K562 (cell line): ENCODE measurements around the gene FERMT3. TPM values are rescaled to one million over a fixed set of nuclear protein-coding genes. Genes with fewer than 3 reads are reported as not detected.

Experiments used
- BHLHE40 ChIP-seq: IDR thresholded peaks from 2 replicates; pipeline ENCODE4 v1.6.1; 2011; ENCODE audit warnings: low read length, improper control_type of control experiment
- C11orf30 ChIP-seq: fragments of 450-650 bp; IDR thresholded peaks from 2 replicates; pipeline ENCODE4 v1.6.1; 2016; ENCODE audit warnings: low read depth, mild to moderate bottlenecking
- CCNT2 ChIP-seq: IDR thresholded peaks from 2 replicates; pipeline ENCODE4 v1.6.1; 2011; ENCODE audit warnings: borderline replicate concordance, low read depth, mild to moderate bottlenecking, moderate library complexity, mixed read lengths, low read length; ENCODE audit not compliant: insufficient read length; ENCODE audit errors: extremely low read depth
- CXXC5 ChIP-seq: fragments of 250-450 bp; sonication (Bioruptor Pico); IDR thresholded peaks from 2 replicates; pipeline ENCODE4 v1.8.0; 2022; ENCODE audit warnings: inconsistent platforms, mild to moderate bottlenecking, moderate library complexity
- ELF4 ChIP-seq: fragments of 450-650 bp; formaldehyde crosslinking; IDR thresholded peaks from 2 replicates; pipeline ENCODE4 v1.4.0; 2022; ENCODE audit warnings: missing genetic modification characterization
- ETS1 ChIP-seq: conservative IDR thresholded peaks from 2 replicates; pipeline ENCODE4 v1.6.1; 2011; ENCODE audit warnings: low read depth, mild to moderate bottlenecking, low read length; ENCODE audit not compliant: control insufficient read depth
- JUND ChIP-seq, 2 experiments: IDR thresholded peaks; 2 replicates in 1 of 2; 3 replicates in 1 of 2; pipeline ENCODE4 v1.6.1; 2011; ENCODE audit warnings: borderline replicate concordance in 2 of 2, low read depth in 2 of 2, low read length in 2 of 2, improper control_type of control experiment in 1 of 2, missing biosample characterization in 1 of 2, missing genetic modification characterization in 1 of 2, missing genetic modification reagents in 1 of 2
- KLF16 ChIP-seq: IDR thresholded peaks from 2 replicates; pipeline ENCODE4 v1.6.1; 2016; ENCODE audit warnings: antibody characterized with exemption
- MYC ChIP-seq, 2 experiments: fragments of 250-450 bp in 1 of 2; sonication (Bioruptor Pico) in 1 of 2; IDR thresholded peaks; 2 replicates each; pipeline versions ENCODE4 v1.5.1 to v1.6.1; 2012 to 2021; ENCODE audit warnings: low read depth in 2 of 2, borderline replicate concordance in 1 of 2, improper control_type of control experiment in 1 of 2, low read length in 1 of 2, mild to moderate bottlenecking in 1 of 2, moderate library complexity in 1 of 2
- SREBF1 ChIP-seq: fragments of 150-350 bp; IDR thresholded peaks from 2 replicates; pipeline ENCODE4 v1.6.1; 2014; ENCODE audit warnings: antibody characterized with exemption, low read depth, low read length, borderline replicate concordance
- TAF1 ChIP-seq: IDR thresholded peaks from 2 replicates; pipeline ENCODE4 v1.6.1; 2011; ENCODE audit warnings: mild to moderate bottlenecking, low read length, moderate library complexity; ENCODE audit not compliant: insufficient read depth, control insufficient read depth, severe bottlenecking; ENCODE audit errors: extremely low read depth
- YY1 ChIP-seq, 3 experiments: IDR thresholded peaks; 2 replicates each; pipeline ENCODE4 v1.6.1; 2011; ENCODE audit warnings: low read length in 2 of 3, mild to moderate bottlenecking in 2 of 3, moderate library complexity in 2 of 3, borderline replicate concordance in 1 of 3, control low read depth in 1 of 3, low read depth in 1 of 3; ENCODE audit not compliant: insufficient read depth in 3 of 3, insufficient replicate concordance in 2 of 3, control insufficient read depth in 1 of 3, insufficient read length in 1 of 3; ENCODE audit errors: extremely low read depth in 1 of 3
- ZBTB7A ChIP-seq: IDR thresholded peaks from 2 replicates; pipeline ENCODE4 v1.6.1; 2011; ENCODE audit warnings: low read depth, mild to moderate bottlenecking, low read length, moderate library complexity, borderline replicate concordance; ENCODE audit not compliant: control insufficient read depth
- ZNF592 ChIP-seq: fragments of 450-650 bp; IDR thresholded peaks from 2 replicates; pipeline ENCODE4 v1.6.1; 2017; ENCODE audit warnings: antibody characterized with exemption, mild to moderate bottlenecking
- polyA plus RNA-seq, 8 experiments: library from polyadenylated mRNA; depleted of rRNA in 4 of 8; stranded (reverse) in 5 of 8; unstranded in 3 of 8; fragments of >200 nt; fragmentation: Nextera tagmentation in 2 of 8; fragmentation: Illumina TruSeq in 1 of 8; extraction: Ambion mirVana in 2 of 8; extraction: Trizol in 1 of 8; gene quantifications; 2 replicates each; pipeline versions ENCODE4 v1.2.1 to v1.2.3, GENCODE V29; 2011 to 2014; ENCODE audit warnings: inconsistent platforms in 1 of 8, missing spikeins in 1 of 8
- total RNA-seq, 7 experiments: library from RNA; depleted of rRNA in 6 of 7; stranded (reverse); fragments of >200 nt in 6 of 7; fragmentation: Illumina TruSeq in 2 of 7; extraction: Trizol in 2 of 7; gene quantifications; 2 replicates each; pipeline versions ENCODE4 v1.2.1 to v1.2.3, GENCODE V29; 2011 to 2021; ENCODE audit warnings: low replicate concordance in 1 of 7
- TF ChIP-seq, protein P1 (sequence below), 3 experiments: IDR thresholded peaks in 2 of 3; conservative IDR thresholded peaks in 1 of 3; 2 replicates each; pipeline ENCODE4 v1.5.1; 2011 to 2012; ENCODE audit warnings: low read length in 3 of 3, mild to moderate bottlenecking in 3 of 3, control low read depth in 2 of 3, improper control_type of control experiment in 1 of 3, inconsistent platforms in 1 of 3, low read depth in 1 of 3, mixed read lengths in 1 of 3, moderate library complexity in 1 of 3; ENCODE audit not compliant: insufficient read depth in 2 of 3

Gene FERMT3
- total and polyA plus RNA-seq, 9 of the 15 experiments (the other 6 are each of a cell fraction or from before 2014, with no cell fraction given), result 3.2 to 275 (median 79.7) TPM

GRCh38 chr11:64185693-64186491, 20.6 kb upstream of the FERMT3 start, which contains the start of gene STIP1 (continued):
- TF ChIP-seq JUND (IDR thresholded peaks at IDR 0.05; ENCODE audit: borderline replicate concordance, low read depth, low read length), result 0 out of 2 replicates have a peak, but pooled peaks have one; percentile 20
- 0 out of 3 replicates have a peak, but pooled peaks have one; percentile 21 for TF ChIP-seq JUND (tag; IDR thresholded peaks at IDR 0.05; ENCODE audit: borderline replicate concordance, low read depth, low read length)
- TF ChIP-seq CXXC5 (CRISPR knock-in tag), result peak; percentile 69
- TF ChIP-seq C11orf30, result peak; percentile 53; the same call in 1 of the 2 replicates
- peak in 2 of 3 experiments; percentile 39 to 51 for TF ChIP-seq YY1 (IDR thresholded peaks at IDR 0.05; ENCODE audit: borderline replicate concordance in 1 of 3, control insufficient read depth in 1 of 3, extremely low read depth in 1 of 3, insufficient read depth in 3 of 3, insufficient read length in 1 of 3, insufficient replicate concordance in 2 of 3, low read depth in 1 of 3, low read length in 2 of 3)
- peak; percentile 98 for TF ChIP-seq TAF1
- TF ChIP-seq SREBF1, result 0 out of 2 replicates have a peak, but pooled peaks have one; percentile 1
- peak; percentile 13 for TF ChIP-seq CCNT2
- no peak for TF ChIP-seq ZNF592
- TF ChIP-seq, protein P1, sequence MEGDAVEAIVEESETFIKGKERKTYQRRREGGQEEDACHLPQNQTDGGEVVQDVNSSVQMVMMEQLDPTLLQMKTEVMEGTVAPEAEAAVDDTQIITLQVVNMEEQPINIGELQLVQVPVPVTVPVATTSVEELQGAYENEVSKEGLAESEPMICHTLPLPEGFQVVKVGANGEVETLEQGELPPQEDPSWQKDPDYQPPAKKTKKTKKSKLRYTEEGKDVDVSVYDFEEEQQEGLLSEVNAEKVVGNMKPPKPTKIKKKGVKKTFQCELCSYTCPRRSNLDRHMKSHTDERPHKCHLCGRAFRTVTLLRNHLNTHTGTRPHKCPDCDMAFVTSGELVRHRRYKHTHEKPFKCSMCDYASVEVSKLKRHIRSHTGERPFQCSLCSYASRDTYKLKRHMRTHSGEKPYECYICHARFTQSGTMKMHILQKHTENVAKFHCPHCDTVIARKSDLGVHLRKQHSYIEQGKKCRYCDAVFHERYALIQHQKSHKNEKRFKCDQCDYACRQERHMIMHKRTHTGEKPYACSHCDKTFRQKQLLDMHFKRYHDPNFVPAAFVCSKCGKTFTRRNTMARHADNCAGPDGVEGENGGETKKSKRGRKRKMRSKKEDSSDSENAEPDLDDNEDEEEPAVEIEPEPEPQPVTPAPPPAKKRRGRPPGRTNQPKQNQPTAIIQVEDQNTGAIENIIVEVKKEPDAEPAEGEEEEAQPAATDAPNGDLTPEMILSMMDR (IDR thresholded peaks at IDR 0.05 in 2 of 3, conservative IDR thresholded peaks at IDR 0.05 in 1 of 3; ENCODE audit: insufficient read depth in 2 of 3, low read depth in 1 of 3, low read length in 3 of 3), result peak; percentile 58 to 70 (median 64); a peak in 5 of 6 replicates
- TF ChIP-seq ZBTB7A, result peak; percentile 85
- TF ChIP-seq KLF16, result peak; percentile 90
- 0 out of 2 replicates have a peak, but pooled peaks have one; percentile 12 for TF ChIP-seq ELF4 (CRISPR knock-in tag)
- peak; percentile 41; the same call in 1 of the 2 replicates for TF ChIP-seq ETS1
- TF ChIP-seq BHLHE40, result peak; percentile 82
- peak; percentile 87 for TF ChIP-seq MYC (IDR thresholded peaks at IDR 0.05; ENCODE audit: low read depth, low read length)
- no peak for TF ChIP-seq MYC (CRISPR knock-in tag; IDR thresholded peaks at IDR 0.05; ENCODE audit: borderline replicate concordance, low read depth)
